AG09309 (cell line): ENCODE data around the gene DHX40.

Source experiments
- DNase-seq: peaks from one replicate; pipeline ENCODE4 v3.0.0-alpha.2; 2010; ENCODE audit warnings: low read depth
- H3K4me3 ChIP-seq: 2 replicates; pipeline ENCODE4 v1.5.1; 2011; ENCODE audit warnings: mild to moderate bottlenecking, low read depth, low read length, moderate library complexity; ENCODE audit not compliant: control insufficient read depth
- TF ChIP-seq, protein P1 (sequence below): IDR thresholded peaks from 2 replicates; pipeline ENCODE4 v1.5.1; 2011; ENCODE audit warnings: mild to moderate bottlenecking, low read depth, low read length, inconsistent platforms; ENCODE audit not compliant: insufficient read depth, control insufficient read depth; ENCODE audit errors: missing control alignments

DHX40 gene

DNA sequence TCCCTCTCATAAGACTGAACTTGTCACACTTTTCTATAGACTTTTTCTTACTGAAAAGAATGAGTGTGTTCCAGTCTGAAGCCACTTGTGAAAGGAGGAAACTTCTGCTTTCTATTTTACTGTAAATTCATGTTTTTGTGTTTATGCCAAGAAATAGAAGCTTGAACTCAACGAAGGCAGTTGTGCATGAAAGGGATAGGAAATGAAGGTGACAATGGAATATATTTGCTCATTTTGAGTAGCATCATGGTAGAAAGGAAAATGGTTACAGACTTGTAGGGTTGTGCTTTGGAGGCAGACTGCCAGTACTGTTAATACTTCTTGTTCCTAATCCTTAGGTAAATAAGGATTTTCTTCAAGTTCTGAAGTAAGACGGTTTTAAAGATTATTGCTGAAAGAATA, 62.4 kb downstream of the DHX40 start:
- no peak for DNase-seq
- TF ChIP-seq, protein P1, sequence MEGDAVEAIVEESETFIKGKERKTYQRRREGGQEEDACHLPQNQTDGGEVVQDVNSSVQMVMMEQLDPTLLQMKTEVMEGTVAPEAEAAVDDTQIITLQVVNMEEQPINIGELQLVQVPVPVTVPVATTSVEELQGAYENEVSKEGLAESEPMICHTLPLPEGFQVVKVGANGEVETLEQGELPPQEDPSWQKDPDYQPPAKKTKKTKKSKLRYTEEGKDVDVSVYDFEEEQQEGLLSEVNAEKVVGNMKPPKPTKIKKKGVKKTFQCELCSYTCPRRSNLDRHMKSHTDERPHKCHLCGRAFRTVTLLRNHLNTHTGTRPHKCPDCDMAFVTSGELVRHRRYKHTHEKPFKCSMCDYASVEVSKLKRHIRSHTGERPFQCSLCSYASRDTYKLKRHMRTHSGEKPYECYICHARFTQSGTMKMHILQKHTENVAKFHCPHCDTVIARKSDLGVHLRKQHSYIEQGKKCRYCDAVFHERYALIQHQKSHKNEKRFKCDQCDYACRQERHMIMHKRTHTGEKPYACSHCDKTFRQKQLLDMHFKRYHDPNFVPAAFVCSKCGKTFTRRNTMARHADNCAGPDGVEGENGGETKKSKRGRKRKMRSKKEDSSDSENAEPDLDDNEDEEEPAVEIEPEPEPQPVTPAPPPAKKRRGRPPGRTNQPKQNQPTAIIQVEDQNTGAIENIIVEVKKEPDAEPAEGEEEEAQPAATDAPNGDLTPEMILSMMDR, result no peak
- no peak overlapping the region for H3K4me3 ChIP-seq

DNA sequence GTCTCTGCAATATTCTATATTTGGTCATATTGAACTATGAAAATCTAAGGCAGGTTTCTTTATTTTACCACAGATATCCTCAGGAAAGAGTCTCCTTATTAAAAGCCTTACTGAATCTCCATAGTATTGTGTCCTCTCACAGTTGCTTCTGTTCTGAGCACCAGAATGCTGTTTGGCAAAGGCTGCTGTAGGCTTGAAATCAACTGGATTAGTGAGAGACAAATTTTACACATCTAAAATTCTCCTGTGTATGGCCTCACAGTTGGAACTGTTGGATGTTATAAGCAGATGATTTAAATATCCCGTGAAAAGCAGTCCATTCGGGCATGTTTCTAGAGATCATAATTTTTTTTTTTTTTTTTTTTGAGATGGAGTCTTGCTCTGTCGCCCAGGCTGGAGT, 63.8 kb downstream of the DHX40 start:
- DNase-seq, result no peak
- H3K4me3 ChIP-seq, result no peak overlapping the region
- TF ChIP-seq, protein P1, result no peak

DNA sequence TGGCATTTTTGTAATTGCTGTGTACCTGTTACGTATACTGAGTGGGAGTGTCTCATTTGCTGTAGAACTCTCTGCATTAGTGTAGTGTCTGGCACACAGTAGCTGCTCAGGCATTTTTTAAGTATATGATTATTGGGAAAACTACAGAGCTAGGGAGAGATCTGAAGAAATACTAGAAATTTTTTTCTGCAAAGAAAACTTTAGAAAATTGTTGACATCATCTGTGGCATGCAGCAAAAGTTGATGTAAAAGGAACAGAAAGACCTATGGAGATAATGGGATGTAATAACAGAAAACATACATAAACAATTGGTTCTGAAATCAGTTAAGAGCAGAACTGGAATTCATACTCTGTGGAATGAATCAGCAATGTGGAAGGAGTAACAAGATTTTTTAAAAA, 65.9 kb downstream of the DHX40 start:
- TF ChIP-seq, protein P1, result no peak
- no peak for DNase-seq
- H3K4me3 ChIP-seq, result no peak overlapping the region

DNA sequence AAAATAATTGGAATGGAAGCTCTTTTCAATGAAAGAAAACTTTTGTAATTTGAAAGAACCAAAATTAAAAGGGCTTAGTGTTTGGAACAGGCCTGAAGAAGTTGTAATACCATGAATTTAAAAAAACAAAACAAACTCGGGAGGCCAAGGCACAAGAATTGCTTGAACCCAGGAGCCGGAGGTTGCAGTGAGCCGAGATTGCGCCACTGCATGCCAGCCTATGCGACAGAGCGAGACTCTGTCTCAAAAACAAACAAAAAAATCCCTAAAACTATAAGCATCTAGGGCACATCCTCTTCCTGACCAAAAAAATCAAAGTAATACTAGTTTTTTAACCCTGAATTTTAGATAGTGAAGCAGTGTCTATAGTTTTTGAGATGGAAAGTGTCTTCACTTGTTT, 67.0 kb downstream of the DHX40 start:
- no peak for DNase-seq
- no peak overlapping the region for H3K4me3 ChIP-seq
- TF ChIP-seq, protein P1, result no peak

DNA sequence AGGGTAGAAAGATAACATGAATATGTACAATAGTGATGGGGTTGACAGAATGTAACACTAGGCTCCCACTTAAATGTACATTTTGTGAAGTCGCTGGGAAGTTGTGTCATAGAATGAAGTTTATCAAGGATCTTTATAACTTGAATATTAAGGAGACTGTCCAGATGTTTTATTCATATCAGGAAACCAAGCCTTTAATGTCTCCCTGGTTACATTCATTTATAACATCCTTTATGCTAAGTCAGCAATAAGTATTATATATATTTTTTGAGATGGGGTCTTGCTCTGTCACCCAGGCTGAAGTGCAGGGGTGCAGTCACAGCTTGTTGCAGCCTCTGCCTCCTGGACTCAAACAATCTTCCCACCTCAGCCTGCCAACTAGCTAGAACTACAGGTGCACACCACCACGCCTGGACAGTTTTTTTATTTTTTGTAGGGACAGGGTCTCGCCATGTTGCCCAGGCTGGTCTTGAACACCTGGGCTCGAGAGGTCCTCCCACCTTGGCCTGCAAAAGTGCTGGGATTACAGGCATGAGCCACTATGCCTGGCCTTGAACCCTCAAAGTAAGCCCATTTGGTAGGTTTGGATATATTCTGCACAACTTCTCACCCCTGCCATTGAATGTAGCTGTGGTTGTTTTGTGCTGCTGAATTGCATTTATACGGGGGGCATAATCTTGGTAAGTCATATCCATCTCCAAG, 68.4 kb downstream of the DHX40 start:
- no peak for DNase-seq
- no peak overlapping the region for H3K4me3 ChIP-seq
- TF ChIP-seq, protein P1, result no peak

DNA sequence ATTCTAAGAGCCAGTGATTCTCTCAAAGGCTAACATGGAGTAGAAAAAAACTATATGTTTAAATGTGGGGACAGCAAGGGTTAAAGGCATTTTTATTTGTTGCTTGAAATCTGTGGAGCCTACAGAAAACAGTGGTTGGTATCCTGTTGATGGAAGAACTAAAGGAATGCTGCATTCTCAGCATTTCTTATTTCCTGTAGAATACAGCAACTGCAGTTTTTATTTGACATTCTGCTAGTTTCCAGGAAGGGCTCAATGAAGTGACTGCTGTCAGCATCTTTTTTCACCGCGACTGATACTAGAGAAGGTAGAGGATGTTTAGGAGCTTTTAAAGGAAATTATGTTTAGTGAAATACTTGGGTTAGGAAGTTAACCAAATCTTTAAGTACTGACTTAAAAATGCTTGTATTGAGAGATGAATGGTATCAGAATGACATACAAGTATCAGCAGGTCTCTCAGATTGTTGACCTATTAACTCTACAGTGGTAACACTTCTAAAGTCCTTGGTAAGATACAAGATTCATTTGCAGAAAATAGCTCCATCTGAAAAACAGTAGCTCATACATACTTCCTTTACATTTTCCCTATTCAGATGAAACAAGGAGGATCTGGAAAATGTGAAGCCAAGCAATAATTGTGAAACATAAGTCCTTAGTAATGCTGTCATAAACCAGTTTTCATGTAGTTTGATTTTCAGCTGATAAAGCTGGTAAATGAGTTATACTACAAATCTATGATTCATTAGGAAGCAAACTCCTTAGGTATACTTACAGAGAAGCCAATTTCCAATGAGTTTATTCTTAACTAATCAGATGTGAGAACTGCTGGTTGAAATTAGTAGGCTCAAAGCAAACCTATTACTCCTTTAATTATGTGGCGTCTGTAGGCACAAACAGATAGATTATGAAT, 69.5 kb downstream of the DHX40 start:
- DNase-seq, result no peak
- no peak overlapping the region for H3K4me3 ChIP-seq
- TF ChIP-seq, protein P1, result no peak
